GM12892 (cell line): Measurements from ENCODE around the gene TEX2.

Experiments used
- POLR2A ChIP-seq: IDR thresholded peaks from 2 replicates; pipeline ENCODE4 v1.6.1; 2011; ENCODE audit warnings: low read depth, low read length, control low read depth
- TAF1 ChIP-seq: IDR thresholded peaks from 2 replicates; pipeline ENCODE4 v1.6.1; 2011; ENCODE audit warnings: low read depth, mild to moderate bottlenecking, control low read depth, low read length, borderline replicate concordance

DNA sequence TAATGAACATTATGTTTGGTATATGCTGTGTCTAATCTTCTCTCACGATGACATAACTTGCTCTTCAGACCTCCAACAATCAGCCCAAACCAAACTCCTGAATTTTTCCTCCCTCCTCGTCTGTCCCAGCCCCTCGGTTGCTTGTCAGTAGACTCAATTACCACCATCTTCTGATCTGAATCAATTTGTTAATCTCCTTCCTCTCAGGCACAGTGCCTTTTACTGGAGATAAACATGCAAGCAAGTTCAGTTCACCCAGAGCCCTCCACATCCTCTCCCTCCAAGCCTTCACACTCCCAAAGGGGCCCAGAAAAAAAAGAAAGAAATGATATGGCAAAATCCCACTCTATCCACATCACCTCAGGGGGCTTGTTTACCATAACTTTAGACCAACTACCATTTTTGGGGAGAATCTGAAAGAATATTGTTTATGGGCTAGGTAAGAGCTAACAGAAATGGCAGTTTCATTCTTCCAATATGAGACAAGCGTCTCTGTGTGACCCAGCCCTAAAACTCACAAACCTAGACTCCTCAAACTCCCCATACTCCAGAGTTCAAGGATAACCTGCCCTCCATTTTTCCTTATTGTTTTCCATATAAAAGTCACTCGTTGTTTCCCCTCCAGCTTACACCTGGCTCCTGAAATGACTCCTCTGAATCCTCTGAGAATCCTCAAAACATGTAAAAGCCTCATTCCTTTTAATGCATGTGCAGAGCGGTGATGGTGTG lies 1.5 kb downstream of the TEX2 start:
- TF ChIP-seq POLR2A (no peak), TAF1 (no peak)
